Subcutaneous adipose tissue (tissue), 4 donors: ENCODE measurements around the gene SKA1. TPM values are rescaled to one million over a fixed set of nuclear protein-coding genes. Genes with fewer than 3 reads are reported as not detected.

Experiments used
- total RNA-seq, 4 donors: library from RNA; depleted of rRNA; stranded (reverse); fragments of >200 nt; gene quantifications; one replicate each; pipeline ENCODE4 v1.1.0, GENCODE V29; 2016
- TF ChIP-seq, protein P1 (sequence below): fragments of 450-650 bp; IDR thresholded peaks from one replicate; pipeline ENCODE4 v1.5.1; 2016; ENCODE audit warnings: low read depth, mild to moderate bottlenecking, control low read depth, antibody characterized with exemption, moderate library complexity

The SKA1 gene
- total RNA-seq, 4 donors from 2014 or later = 0.66 to 0.75 (median 0.68) TPM; not detected in 1

DNA sequence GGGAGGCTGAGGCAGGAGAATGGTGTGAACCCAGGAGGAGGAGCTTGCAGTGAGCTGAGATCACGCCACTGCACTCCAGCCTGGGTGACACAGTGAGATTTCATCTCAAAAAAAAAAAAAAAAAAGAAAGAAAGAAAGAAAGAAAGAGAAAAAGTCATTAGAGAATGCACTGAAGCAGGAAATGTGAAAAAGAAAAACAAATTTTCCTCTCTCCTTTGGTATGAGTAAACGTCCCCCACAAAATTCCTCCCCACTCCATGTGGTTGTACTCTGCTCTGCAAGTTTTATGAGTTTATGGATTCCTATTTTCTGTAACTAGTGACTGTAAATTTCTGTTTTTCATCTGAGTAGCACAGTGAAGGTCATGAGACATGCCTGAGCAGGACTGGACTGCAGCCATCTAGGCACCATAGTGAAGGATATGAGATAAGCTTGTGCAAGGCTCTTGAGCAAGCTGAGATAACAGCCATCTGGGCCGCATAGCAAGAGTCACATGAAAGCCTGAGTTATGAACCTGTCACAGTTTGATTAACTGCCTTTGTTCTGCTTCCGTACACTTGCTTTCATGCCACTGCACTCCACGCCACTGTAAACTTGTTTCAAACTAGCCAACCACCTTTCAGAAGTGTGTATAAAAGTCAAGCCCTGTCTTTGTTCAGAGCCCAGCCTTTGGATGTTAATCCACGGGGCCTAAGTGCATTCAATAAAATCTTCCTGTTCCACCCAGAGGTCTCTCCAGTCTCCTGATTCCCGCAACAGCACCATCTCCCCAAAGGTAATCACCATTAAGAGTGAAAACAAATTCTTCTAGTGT is 50.2 kb downstream of the SKA1 start:
- TF ChIP-seq, protein P1, sequence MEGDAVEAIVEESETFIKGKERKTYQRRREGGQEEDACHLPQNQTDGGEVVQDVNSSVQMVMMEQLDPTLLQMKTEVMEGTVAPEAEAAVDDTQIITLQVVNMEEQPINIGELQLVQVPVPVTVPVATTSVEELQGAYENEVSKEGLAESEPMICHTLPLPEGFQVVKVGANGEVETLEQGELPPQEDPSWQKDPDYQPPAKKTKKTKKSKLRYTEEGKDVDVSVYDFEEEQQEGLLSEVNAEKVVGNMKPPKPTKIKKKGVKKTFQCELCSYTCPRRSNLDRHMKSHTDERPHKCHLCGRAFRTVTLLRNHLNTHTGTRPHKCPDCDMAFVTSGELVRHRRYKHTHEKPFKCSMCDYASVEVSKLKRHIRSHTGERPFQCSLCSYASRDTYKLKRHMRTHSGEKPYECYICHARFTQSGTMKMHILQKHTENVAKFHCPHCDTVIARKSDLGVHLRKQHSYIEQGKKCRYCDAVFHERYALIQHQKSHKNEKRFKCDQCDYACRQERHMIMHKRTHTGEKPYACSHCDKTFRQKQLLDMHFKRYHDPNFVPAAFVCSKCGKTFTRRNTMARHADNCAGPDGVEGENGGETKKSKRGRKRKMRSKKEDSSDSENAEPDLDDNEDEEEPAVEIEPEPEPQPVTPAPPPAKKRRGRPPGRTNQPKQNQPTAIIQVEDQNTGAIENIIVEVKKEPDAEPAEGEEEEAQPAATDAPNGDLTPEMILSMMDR = no peak

DNA sequence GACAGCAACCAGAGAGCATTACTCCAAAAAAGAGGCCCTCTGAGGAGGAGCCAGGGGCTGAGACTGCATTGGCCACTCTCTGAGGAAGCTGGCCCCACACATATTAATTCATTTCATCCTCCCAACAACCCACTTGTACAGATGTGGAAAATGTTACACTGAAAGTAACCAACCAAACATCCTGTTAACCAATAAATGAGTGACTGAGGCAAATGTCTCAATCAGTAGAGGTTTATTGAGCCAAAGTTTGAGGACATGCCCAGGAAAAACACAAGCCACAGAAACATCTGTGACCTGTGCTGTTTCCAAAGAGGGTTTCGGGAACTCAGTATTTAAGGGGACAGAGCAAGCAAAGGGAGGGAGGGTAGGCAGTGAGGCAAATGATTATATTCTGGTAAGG is 53.0 kb downstream of the SKA1 start:
- TF ChIP-seq, protein P1 = no peak

DNA sequence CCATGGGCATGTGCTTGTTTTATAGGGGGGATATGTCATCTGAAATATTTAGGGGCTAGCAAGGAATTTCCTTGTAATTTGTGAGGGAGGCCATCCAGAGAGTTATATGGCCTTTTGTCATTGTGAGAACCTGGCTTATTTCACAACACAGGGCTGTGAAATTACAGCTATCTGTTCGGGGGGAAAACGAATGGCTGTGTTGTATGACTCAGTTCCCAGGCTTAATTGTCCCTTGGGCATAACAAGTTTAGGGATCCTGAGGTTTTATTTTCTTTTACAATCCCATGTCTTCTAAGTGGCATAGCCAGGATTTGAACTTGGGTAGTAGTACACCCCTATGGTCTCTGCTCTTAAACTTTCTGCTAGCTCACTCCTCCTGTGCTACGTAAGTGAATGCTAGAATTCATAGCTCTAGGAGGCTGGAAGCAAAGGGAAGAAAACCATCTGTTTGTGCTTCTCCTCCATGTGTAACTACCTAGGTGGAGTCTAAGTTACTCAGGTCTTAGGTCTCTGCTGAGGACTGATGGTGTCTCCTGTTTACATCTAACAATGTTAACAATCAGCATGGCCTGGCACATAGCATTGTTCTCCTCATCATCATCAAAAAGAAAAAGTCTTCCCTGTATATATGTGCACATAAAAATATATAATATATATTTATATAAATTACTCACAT is 53.8 kb downstream of the SKA1 start:
- TF ChIP-seq, protein P1 = no peak

DNA sequence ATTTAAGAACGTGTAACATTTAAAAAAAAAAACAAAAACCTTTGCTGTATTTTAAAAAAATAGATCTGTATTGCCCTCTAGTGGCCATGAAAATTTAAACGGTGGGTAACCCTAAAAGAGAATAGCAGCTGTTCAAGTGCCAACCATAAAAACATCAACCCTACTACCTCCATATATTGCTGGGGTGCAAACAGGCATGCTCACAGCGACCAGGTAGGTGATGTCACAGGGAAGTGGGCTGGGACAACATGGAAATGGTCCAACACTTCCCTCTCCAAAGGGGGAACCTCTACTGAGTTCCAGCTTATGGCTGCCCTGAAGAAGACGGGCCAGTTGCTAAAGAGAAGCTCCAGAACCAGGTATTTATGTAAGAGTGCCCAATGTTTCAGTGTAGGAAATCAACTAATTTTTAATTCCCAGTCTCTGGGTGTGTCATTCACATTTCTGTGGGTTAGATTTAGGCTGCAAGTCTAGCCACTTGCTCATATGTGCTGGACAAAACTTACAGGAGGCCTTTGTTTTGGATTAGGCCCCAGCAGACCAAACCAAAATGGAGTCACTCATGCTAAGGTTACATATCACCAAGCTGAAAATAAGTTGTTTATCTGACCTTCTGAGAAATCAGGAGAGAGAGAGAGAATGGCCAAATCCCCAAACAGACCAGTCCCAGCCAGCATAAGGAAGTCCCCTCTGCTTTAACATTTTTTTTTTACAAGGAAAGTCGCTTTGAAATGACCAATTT is 54.5 kb downstream of the SKA1 start:
- TF ChIP-seq, protein P1 = no peak

DNA sequence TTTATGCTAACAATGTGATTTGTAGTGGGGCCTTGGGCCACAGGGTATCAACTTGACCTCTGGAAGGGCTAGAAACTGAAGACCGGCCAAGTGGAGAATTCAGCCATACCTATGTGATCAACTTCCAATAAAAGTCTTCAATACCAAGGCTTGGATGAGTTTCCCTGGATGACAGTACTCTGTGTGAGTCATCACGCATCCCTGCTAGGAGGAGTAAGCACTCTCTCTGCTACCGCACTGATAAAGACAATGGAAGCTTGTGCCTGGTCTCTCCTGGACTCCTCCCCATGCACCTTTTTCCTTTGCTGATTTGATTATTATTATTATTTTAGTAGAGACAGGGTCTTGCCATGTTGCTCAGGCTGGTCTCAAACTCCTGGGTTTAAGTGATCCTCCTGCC is 58.1 kb downstream of the SKA1 start:
- TF ChIP-seq, protein P1 = no peak

DNA sequence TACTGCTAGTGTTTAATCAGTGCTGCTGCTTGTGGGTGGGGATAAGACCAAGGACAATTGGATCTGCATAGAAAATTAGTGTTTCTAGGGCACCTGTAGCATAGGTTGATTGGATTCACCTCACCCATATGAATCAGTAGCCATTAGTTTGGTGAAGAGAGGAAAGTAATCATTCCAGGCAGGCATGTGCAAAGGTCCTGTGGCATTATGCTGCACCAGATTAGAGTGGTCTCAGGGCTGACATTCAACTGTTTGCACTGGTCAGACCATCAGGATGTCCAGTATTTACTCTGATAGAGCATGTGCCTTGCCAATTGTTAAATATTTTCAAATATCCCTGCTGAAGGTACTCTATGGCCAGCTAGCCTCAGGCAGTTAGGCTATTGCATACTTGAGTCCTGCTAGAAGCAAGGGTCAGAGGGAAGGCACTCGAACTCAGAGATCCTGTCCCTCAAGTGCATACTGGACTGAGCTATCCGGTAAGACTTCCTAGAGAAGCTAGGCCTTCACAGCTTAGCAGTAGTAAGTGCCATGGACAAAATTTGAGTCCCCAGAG is 64.7 kb downstream of the SKA1 start:
- TF ChIP-seq, protein P1 = no peak
